Esophagus squamous epithelium (tissue), 5 donors: ENCODE measurements around the gene INSYN2A. TPM values are rescaled to one million over a fixed set of nuclear protein-coding genes. Genes with fewer than 3 reads are reported as not detected.
A peak's percentile ranks its signal among the peaks of the same experiment; 100 is the strongest.

Source experiments
- DNase-seq: peaks from one replicate; lab custom pipeline; 2025; lab: John Stamatoyannopoulos, UW
- H3K27ac ChIP-seq, 4 donors: fragments of 200-600 bp; sonication (generic); one replicate each; pipeline ENCODE4 v1.5.1; 2016 to 2019; ENCODE audit warnings: mild to moderate bottlenecking in 1 of 4
- H3K27me3 ChIP-seq, 4 donors: fragments of 200-600 bp; sonication (generic); 1 replicate in 3 of 4; 2 replicates in 1 of 4; pipeline versions ENCODE4 v1.5.1 to v1.6.0; 2017 to 2021; ENCODE audit warnings: antibody characterized with exemption in 1 of 4
- H3K36me3 ChIP-seq, 3 donors: fragments of 200-600 bp; sonication (generic); one replicate each; pipeline ENCODE4 v1.5.1; 2016 to 2019
- H3K4me1 ChIP-seq, 3 donors: fragments of 200-600 bp; sonication (generic); one replicate each; pipeline ENCODE4 v1.5.1; 2017 to 2019
- H3K4me3 ChIP-seq, 4 donors: fragments of 200-600 bp; sonication (generic); 1 replicate in 3 of 4; 2 replicates in 1 of 4; pipeline ENCODE4 v1.5.1; 2016 to 2019; ENCODE audit warnings: mild to moderate bottlenecking in 2 of 4, moderate library complexity in 1 of 4
- H3K9me3 ChIP-seq, 3 donors: fragments of 200-600 bp; sonication (generic); one replicate each; pipeline ENCODE4 v1.5.1; 2016 to 2019
- POLR2A ChIP-seq, 4 donors: fragments of 450-650 bp; IDR thresholded peaks; one replicate each; pipeline ENCODE4 v1.6.1; 2017; ENCODE audit warnings: antibody characterized with exemption in 4 of 4, mild to moderate bottlenecking in 4 of 4, moderate library complexity in 3 of 4
- WGBS, 2 donors: methylation state at CpG; one replicate each; pipeline ENCODE4 v1.1.5; 2018; 5-methylcytosine and 5-hydroxymethylcytosine counted together
- intact Hi-C: fragments of 100-400 bp; cut with DNase I; formaldehyde crosslinking; loops from one replicate; pipeline ENCODE4 v1.15.0; 2022
- total RNA-seq, 4 donors: library from RNA; depleted of rRNA; stranded (reverse); fragments of >200 nt; gene quantifications; one replicate each; pipeline ENCODE4 v1.1.0, GENCODE V29; 2016
- TF ChIP-seq, protein P1 (sequence below), 6 experiments: fragments of 450-650 bp in 4 of 6; fragments of 200-600 bp in 2 of 6; sonication (generic) in 2 of 6; IDR thresholded peaks; one replicate each; pipeline ENCODE4 v1.5.1; 2016 to 2019; ENCODE audit warnings: antibody characterized with exemption in 6 of 6, mild to moderate bottlenecking in 4 of 6, moderate library complexity in 4 of 6
- donor health status: DM: yes; HTN: yes; CAD: no.

The INSYN2A gene
- total RNA-seq, 4 donors from 2014 or later, result 0.19 TPM; not detected in 3

GRCh38 chr10:127148066-127148932 is 48.1 kb downstream of the INSYN2A start:
- TF ChIP-seq, protein P1, sequence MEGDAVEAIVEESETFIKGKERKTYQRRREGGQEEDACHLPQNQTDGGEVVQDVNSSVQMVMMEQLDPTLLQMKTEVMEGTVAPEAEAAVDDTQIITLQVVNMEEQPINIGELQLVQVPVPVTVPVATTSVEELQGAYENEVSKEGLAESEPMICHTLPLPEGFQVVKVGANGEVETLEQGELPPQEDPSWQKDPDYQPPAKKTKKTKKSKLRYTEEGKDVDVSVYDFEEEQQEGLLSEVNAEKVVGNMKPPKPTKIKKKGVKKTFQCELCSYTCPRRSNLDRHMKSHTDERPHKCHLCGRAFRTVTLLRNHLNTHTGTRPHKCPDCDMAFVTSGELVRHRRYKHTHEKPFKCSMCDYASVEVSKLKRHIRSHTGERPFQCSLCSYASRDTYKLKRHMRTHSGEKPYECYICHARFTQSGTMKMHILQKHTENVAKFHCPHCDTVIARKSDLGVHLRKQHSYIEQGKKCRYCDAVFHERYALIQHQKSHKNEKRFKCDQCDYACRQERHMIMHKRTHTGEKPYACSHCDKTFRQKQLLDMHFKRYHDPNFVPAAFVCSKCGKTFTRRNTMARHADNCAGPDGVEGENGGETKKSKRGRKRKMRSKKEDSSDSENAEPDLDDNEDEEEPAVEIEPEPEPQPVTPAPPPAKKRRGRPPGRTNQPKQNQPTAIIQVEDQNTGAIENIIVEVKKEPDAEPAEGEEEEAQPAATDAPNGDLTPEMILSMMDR (IDR thresholded peaks at IDR 0.05), result no peak
- TF ChIP-seq POLR2A (IDR thresholded peaks at IDR 0.05), result no peak
- Histone ChIP-seq H3K4me1 (peaks cover 0 to 14% (median 9%) of the 10 kb centered on the region in 3 donors), H3K36me3 (peaks cover 0 to 24% (median 0%) of the 10 kb centered on the region in 3 donors), H3K4me3 (no peak overlapping the region), H3K27me3 (no peaks in the 10 kb centered on the region), H3K27ac (peak overlapping the region in 2 of 4 donors; percentile 18 to 21), H3K9me3 (no peaks in the 10 kb centered on the region)
- no peak for DNase-seq
- intact Hi-C loops, result no loop called here
- WGBS, 2 donors, result 37 to 51% methylated on average over 15 of the region's 15 CpGs

DNA sequence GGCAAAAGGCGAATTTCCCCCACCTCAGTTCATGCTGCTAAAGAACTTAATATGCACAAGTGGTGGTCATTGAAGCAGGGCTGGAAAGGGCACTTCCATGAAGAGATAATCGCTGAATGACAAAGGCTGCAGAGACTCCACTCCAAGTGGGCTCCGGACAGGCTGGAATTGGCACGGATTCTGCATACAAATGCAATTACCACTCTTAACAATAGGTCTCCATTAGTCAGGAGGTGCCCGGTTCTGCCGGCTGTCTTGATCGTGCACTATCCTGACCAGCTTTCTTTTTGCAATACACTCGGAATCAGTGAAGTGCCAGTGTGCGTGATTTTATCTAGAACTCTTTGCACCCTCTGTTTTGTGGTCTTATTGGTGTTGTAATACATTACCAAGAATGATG is 49.7 kb downstream of the INSYN2A start:
- Histone ChIP-seq H3K27ac (no peak overlapping the region), H3K4me3 (no peak overlapping the region), H3K9me3 (no peaks in the 10 kb centered on the region), H3K36me3 (peaks cover 0 to 26% (median 0%) of the 10 kb centered on the region in 3 donors), H3K4me1 (peaks cover 0 to 14% (median 9%) of the 10 kb centered on the region in 3 donors), H3K27me3 (no peaks in the 10 kb centered on the region)
- no peak for DNase-seq
- TF ChIP-seq, protein P1 (IDR thresholded peaks at IDR 0.05), result no peak
- TF ChIP-seq POLR2A (IDR thresholded peaks at IDR 0.05), result no peak
- 86 to 90% methylated on average over 9 of the region's 9 CpGs for WGBS, 2 donors
- intact Hi-C loops, result no loop called here
